Measurements from ENCODE around the gene CEP170B. TPM values are rescaled to one million over a fixed set of nuclear protein-coding genes. Genes with fewer than 3 reads are reported as not detected.

CEP170B gene
- total and polyA plus RNA-seq, 2 of the 8 experiments (the other 6 are each of a cell fraction or from before 2014, with no cell fraction given): 9.1 to 33.8 TPM

DNA sequence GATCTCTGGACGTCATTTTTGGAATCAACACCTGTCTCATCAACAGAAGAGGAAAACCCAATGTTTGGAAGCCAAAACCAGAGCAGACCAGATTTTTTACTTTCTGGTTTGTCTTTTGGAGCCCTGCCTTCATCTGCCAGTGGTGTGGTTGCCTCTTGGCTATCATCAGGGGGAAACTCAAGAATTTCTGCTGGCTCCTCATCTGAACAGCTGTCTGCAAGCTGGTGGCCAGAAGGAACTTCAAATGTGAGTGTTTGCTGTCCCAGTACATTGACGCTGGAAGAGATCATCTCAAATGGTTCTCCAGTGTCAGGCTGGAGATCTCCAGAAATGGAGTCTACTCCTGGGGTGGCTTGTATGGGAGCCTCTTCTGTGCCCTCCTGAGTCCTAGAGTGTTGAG is 73.4 kb downstream of the CEP170B start:
- WGBS, 2 experiments (ENCODE audit: extremely low coverage in 1 of 2, insufficient coverage in 1 of 2, insufficient read length in 1 of 2, insufficient replicate concordance in 2 of 2, low coverage in 1 of 2, low lambda C conversion rate in 2 of 2, missing lambda C conversion rate in 1 of 2): 85% methylated on average over 2 of the region's 2 CpGs; no CpG with 5 or more reads in 1 of the 2 experiments
- Histone ChIP-seq H3K56ac (replicated peaks; ENCODE audit: insufficient read length, low read depth, low read length) (no peak overlapping the region), H3K36me3 (ENCODE audit: control insufficient read depth in 2 of 4, insufficient read depth in 4 of 4, low read length in 3 of 4) (no peaks in the 10 kb centered on the region), H4K91ac (replicated peaks; ENCODE audit: insufficient read length, low read length) (no peak overlapping the region), H3K9me3 (ENCODE audit: insufficient read depth in 2 of 2, low read depth in 1 of 2, low read length in 1 of 2) (peaks cover 0 to 16% of the 10 kb centered on the region in 2 experiments; a peak in 1 of 4 replicates), H2BK15ac (ENCODE audit: low read length) (no peak overlapping the region), H3K23me2 (ENCODE audit: low read depth, low read length) (peaks cover 2% of the 10 kb centered on the region; the same call in 1 of the 2 replicates), H2BK5ac (ENCODE audit: low read depth, low read length) (no peak overlapping the region), H3K4me1 (replicated peaks in 1 of 4; ENCODE audit: control insufficient read depth in 3 of 4, insufficient read depth in 4 of 4, low read length in 3 of 4) (no peaks in the 10 kb centered on the region), H4K8ac (ENCODE audit: extremely low read depth, insufficient read depth, low read length) (no peak overlapping the region), H2BK120ac (replicated peaks; ENCODE audit: low read depth, low read length) (no peak overlapping the region), H2BK20ac (ENCODE audit: low read length) (no peak overlapping the region), H3K79me2 (ENCODE audit: control insufficient read depth in 1 of 2, insufficient read depth in 2 of 2, low read length in 2 of 2) (no peaks in the 10 kb centered on the region), H2BK12ac (ENCODE audit: low read depth, low read length) (no peak overlapping the region), H3K27me3 (replicated peaks in 1 of 4; ENCODE audit: control insufficient read depth in 3 of 4, extremely low read depth in 1 of 4, insufficient read depth in 3 of 4, low read length in 3 of 4) (peaks cover 5 to 57% (median 29%) of the 10 kb centered on the region in 4 experiments), H3K9ac (replicated peaks in 1 of 4; ENCODE audit: extremely low read depth in 1 of 4, low read depth in 3 of 4, low read length in 3 of 4) (no peak overlapping the region), H3K23ac (ENCODE audit: insufficient read length) (no peak overlapping the region), H4K20me1 (replicated peaks in 1 of 2; ENCODE audit: control insufficient read depth in 1 of 2, insufficient read depth in 2 of 2, low read length in 2 of 2) (no peaks in the 10 kb centered on the region), H2AK5ac (ENCODE audit: low read depth, low read length) (no peak overlapping the region), H4K5ac (ENCODE audit: insufficient read length, low read depth, low read length) (no peak overlapping the region), H2AFZ (ENCODE audit: low read length) (no peak overlapping the region), H3K4me3 (ENCODE audit: extremely low read depth in 1 of 4, insufficient read depth in 2 of 4, low read depth in 3 of 4, low read length in 4 of 4) (no peak overlapping the region), H3K4ac (replicated peaks; ENCODE audit: insufficient read length, low read depth, low read length) (no peak overlapping the region), H3K79me1 (ENCODE audit: low read depth, low read length) (no peaks in the 10 kb centered on the region), H3K27ac (ENCODE audit: low read depth, low read length) (no peak overlapping the region), H3K14ac (ENCODE audit: insufficient read length) (no peak overlapping the region), H3K18ac (ENCODE audit: extremely low read depth, low read length) (no peak overlapping the region), H3K4me2 (ENCODE audit: insufficient read depth in 1 of 2, low read depth in 2 of 2, low read length in 2 of 2) (no peak overlapping the region)
- DNase-seq (ENCODE audit: low read depth in 1 of 2, low spot score in 2 of 2): no peak
- TF ChIP-seq YY1 (IDR thresholded peaks at IDR 0.05; ENCODE audit: low read depth, low read length) (no peak), HDAC6 (IDR thresholded peaks at IDR 0.05; ENCODE audit: low read depth, low read length) (no peak), SAP30 (IDR thresholded peaks at IDR 0.05; ENCODE audit: insufficient read depth, insufficient replicate concordance, low read length) (no peak), SIN3A (conservative IDR thresholded peaks at IDR 0.05 in 1 of 2, IDR thresholded peaks at IDR 0.05 in 1 of 2; ENCODE audit: low read depth in 1 of 2, low read length in 2 of 2) (no peak), CBX5 (IDR thresholded peaks at IDR 0.05; ENCODE audit: low read depth, low read length) (no peak), SP2 (IDR thresholded peaks at IDR 0.05; ENCODE audit: low read length) (no peak), KDM4A (IDR thresholded peaks at IDR 0.05; ENCODE audit: low read depth, low read length, severe bottlenecking) (no peak), HDAC2 (IDR thresholded peaks at IDR 0.05; ENCODE audit: borderline replicate concordance in 1 of 2, low read depth in 2 of 2, low read length in 2 of 2) (no peak), KDM5A (IDR thresholded peaks at IDR 0.05; ENCODE audit: low read length) (no peak)
- TF ChIP-seq, protein P1, sequence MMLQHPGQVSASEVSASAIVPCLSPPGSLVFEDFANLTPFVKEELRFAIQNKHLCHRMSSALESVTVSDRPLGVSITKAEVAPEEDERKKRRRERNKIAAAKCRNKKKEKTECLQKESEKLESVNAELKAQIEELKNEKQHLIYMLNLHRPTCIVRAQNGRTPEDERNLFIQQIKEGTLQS (IDR thresholded peaks at IDR 0.05; ENCODE audit: insufficient read depth, low read depth, low read length): no peak
- POLR2A ChIA-PET (ENCODE audit: partially characterized antibody): no interaction called here
- FAIRE-seq: no peak
- CTCF ChIA-PET (ENCODE audit: partially characterized antibody): interaction anchor here (0.6 to 4.5 kb wide), 8 partner anchors 9 to 112 kb away, joined by 3 to 21 read pairs (median 4); no protein-coding TSS in a partner anchor

All from H1 (cell line).